ENCODE data around the gene HOXD12.

The HOXD12 gene

GRCh38 chr2:176081376-176081836, 18.2 kb upstream of the HOXD12 start:
- no peak for DNase-seq (ENCODE audit: low read depth)

- no peak for DNase-seq (ENCODE audit: low read depth)
These were observed 17.6 kb upstream of the HOXD12 start for GRCh38 chr2:176081837-176082524.

DNA sequence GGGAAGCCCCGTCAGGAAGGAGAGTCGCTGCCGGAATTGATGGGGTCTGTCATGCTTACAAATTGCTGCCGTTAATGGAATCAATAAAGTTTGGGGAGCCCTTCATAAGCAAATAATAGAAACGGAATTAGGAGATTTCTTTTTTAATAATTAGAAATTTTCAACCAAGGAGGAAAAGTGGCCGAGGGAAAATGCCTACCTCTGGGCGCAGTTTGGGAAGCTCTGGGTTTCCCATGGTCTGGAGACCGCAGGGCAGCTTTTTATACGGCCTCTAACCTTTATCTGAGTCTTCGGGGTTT, 17.1 kb upstream of the HOXD12 start:
- DNase-seq (ENCODE audit: low read depth): no peak

GRCh38 chr2:176082824-176083751, 16.5 kb upstream of the HOXD12 start:
- DNase-seq (ENCODE audit: low read depth): no peak

DNA sequence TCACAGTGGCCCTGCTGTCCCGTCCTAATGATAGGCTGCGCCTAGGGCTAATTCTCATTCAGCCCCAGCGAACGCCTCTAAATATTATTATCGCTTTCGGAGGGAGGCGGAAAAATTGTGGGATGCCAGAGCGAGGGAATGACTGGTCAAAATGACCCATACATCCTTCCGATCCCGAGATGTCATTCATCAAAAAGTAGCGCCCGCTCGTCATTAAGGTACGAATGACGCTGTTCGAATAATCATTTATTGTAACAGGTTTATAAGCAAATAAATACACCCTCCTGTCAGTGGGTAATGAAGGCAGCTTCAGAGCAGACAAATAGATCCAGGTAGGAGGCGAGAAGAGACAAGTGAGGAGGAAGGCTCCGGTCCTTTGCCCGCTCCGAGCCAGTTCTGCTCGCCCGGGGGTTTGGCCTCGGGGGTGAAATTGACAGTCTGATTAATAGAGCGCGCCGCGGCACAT, 15.8 kb upstream of the HOXD12 start, which contains the start of gene EVX2:
EVX2 (minus strand) TSS at position 167 of the 466 bp plus-strand sequence. CDS start 186 bp downstream, outside the sequence.
- DNase-seq (ENCODE audit: low read depth): no peak

DNA sequence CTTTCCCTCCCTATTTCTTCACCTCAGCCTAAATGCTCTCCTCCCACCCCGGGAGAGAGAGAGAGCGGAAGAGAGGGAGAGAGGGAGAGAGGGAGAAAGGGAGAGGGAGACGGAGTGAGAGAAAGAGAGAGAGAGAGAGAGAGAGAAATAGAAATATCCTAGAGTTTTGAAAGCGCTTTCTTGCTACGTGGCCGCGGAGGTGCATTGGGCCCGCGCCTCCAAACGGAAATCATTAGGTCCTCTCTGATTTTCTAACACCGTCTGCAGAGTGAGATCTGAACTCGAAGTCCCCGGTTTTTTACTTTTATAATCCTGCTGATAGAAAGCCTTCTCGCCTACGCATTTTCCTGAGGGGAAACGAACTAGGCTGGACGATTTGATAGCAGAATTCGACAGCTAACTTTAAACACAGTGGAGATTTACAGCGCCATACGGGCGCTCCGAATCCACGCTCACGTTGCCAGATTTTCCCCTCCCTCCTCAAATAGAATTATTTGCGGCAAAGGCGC, 14.9 kb upstream of the HOXD12 start:
- no peak for DNase-seq (ENCODE audit: low read depth)

DNA sequence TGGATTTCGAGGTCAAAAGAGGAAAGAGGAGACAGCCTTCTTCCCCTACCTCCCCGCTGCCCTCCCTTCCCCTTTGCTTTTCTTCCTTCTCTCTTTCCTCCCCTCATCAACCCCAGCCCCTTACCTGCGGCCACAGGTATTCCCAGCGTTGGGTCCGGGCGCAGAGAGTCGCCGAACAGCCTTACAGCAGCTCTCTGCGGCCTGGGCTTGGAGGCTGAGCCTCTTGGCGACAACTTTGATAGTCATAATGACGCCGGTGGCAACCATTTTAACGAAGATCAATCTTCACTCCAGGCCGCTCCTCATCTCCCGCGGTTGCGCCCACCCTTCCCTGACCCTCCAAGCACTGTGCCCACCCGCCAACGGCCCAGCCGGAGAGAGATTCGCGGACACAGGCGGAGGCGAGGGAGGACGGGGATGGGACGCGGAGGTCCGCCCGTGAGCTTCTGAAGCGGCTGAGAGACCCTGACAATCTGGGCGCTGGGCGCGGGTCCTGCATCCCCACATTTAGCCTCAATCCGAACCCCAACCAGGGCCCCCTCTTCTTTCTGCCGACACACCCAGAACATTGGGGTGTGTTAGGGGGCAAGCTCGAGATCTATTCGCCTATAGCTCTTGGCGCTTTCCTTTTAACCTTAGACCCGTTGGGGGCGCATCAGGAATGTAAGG, 14.3 kb upstream of the HOXD12 start:
- DNase-seq (ENCODE audit: low read depth): no peak

DNA sequence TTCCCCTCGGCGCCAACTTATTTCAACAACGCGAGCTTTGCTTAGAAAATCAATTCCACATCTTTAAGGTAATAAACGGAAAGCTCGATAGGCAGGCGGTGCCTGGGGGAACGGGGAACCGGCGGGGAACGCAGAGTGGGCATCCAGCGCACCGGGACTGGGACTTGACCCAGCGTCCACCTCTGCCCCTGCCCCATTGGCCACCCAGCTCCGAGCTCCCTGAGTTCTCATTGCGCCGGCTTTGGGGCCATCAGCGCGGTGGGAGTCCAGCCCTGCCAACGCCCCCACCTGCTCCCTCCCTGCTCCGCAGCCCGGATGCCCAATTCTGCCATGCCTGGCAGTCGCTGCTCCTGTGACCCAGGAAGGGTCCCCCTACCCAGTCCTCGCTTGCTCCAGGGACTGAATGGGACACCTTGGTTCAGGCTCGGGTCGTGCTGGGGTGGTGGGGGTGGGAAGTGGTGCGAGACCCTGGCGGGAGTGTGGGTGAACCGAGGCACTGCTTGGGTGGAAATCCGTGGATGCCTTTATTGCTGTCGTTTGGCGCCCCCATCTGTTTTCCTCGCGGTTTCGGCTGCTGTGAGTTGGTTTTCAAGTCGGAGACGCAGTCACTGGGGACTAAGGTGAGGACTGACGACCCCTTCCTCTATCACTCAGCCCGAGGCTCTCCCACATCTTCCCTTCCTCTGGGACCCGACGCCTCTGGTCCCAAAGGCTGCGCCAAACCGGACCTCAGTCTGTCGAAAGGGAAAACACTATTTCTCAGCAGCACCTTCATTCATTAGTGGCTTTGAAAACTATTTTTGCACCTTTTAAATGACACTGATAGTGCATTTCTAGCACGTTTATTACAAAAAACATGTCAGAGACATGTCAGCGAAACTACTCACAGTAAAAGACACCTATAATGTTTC, 13.5 kb upstream of the HOXD12 start:
- no peak for DNase-seq (ENCODE audit: low read depth)

GRCh38 chr2:176087330-176088047, 12.1 kb upstream of the HOXD12 start:
- DNase-seq (ENCODE audit: low read depth): no peak

GRCh38 chr2:176088048-176088936, 11.3 kb upstream of the HOXD12 start:
- no peak for DNase-seq (ENCODE audit: low read depth)

GRCh38 chr2:176088937-176089842, 10.4 kb upstream of the HOXD12 start:
- DNase-seq (ENCODE audit: low read depth): no peak

- DNase-seq (ENCODE audit: low read depth): no peak
These were observed 9.7 kb upstream of the HOXD12 start for GRCh38 chr2:176089843-176090395.

DNA sequence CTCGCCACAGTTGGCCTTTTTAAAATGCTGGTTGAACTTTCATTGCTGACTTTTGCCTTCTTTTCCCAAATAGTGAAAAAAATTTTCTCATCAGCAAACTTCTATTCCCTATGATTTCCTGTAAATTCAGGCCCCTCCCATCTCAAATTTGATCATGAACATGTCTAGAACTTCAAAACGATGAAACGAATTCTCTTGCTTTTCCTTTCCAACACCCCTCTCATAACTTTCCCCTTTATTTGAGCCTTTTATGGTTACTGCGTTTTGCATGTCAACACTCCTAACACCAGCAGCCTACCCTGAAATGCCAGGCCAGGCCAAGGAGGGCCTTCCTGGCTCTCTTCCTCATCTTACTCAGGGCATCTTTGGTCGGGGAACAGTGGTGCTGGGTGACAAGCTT, 8.7 kb upstream of the HOXD12 start:
- no peak for DNase-seq (ENCODE audit: low read depth)

- no peak for DNase-seq (ENCODE audit: low read depth)
These were observed 8.0 kb upstream of the HOXD12 start for GRCh38 chr2:176091329-176092258.

- no peak for DNase-seq (ENCODE audit: low read depth)
These were observed 7.1 kb upstream of the HOXD12 start, which contains the start of gene HOXD13 for GRCh38 chr2:176092270-176093144. TSS of gene HOXD13 (plus strand) at chr2:176092721. CDS start at chr2:176092891, 170 bp downstream.

Measured in stromal cell of bone marrow (primary cell).